Mesothelial cell of epicardium (in vitro differentiated cells): ENCODE data around the gene BMX. TPM values are rescaled to one million over a fixed set of nuclear protein-coding genes. Genes with fewer than 3 reads are reported as not detected.

ENCODE experiments used
- DNase-seq, 2 experiments: peaks; one replicate each; pipeline ENCODE4 v3.0.0; 2021; ENCODE audit warnings: low spot score in 2 of 2; ENCODE audit not compliant: unreplicated experiment in 2 of 2
- H3K27ac Mint-ChIP-seq: 2 replicates; pipeline ENCODE4 v1.8.0; 2021; ENCODE audit warnings: mixed read lengths
- H3K27me3 Mint-ChIP-seq: 2 replicates; pipeline ENCODE4 v1.8.0; 2021; ENCODE audit warnings: low read depth, mixed read lengths
- H3K36me3 Mint-ChIP-seq: 2 replicates; pipeline ENCODE4 v1.8.0; 2021; ENCODE audit warnings: mixed read lengths
- H3K4me1 Mint-ChIP-seq: 2 replicates; pipeline ENCODE4 v1.8.0; 2021; ENCODE audit warnings: mixed read lengths
- H3K4me3 Mint-ChIP-seq: 2 replicates; pipeline ENCODE4 v1.8.0; 2021; ENCODE audit warnings: mild to moderate bottlenecking, moderate library complexity, mixed read lengths
- H3K9me3 Mint-ChIP-seq: 2 replicates; pipeline ENCODE4 v1.8.0; 2021; ENCODE audit warnings: mixed read lengths
- CTCF ChIP-seq: fragments of 200-600 bp; sonication (generic); IDR thresholded peaks from one replicate; pipeline ENCODE4 v1.5.0; 2021; ENCODE audit warnings: antibody characterized with exemption; ENCODE audit not compliant: unreplicated experiment
- total RNA-seq: library from RNA; stranded (reverse); gene quantifications from 3 replicates; pipeline ENCODE4 v1.2.1, GENCODE V29; 2021

Gene BMX
- total RNA-seq, 1 donor from 2014 or later: not detected

GRCh38 chrX:15567886-15568616 is 67.4 kb downstream of the BMX start:
- TF ChIP-seq CTCF: no peak
- Mint-ChIP-seq H3K4me1 (peaks cover 12% of the 10 kb centered on the region), H3K27ac (no peak overlapping the region), H3K27me3 (no peaks in the 10 kb centered on the region), H3K9me3 (no peaks in the 10 kb centered on the region), H3K4me3 (no peak overlapping the region), H3K36me3 (no peaks in the 10 kb centered on the region)
- DNase-seq: no peak

DNA sequence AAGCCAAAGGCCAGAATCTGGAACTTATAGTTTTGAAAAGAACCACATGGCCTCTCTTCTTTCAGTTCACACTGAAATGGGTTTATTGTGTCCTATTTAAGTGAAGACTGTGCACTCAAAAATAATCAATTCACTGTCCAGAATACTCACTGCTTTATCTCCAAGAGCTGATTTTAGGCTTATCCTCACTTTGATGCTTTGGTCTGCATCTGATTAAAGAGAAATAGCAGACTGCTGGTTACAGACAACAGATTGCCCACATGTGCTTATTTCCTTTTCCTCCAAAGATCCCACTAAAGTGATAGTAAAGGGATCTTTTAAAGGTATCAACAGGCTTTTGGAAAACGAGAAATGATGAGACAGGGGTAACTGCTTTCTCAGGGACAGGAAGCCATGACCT is 69.5 kb downstream of the BMX start:
- Mint-ChIP-seq H3K4me1 (peaks cover 12% of the 10 kb centered on the region), H3K36me3 (no peaks in the 10 kb centered on the region), H3K27ac (peak overlapping the region; percentile 52), H3K4me3 (no peak overlapping the region), H3K9me3 (no peaks in the 10 kb centered on the region), H3K27me3 (no peaks in the 10 kb centered on the region)
- TF ChIP-seq CTCF: no peak
- DNase-seq: no peak

GRCh38 chrX:15574017-15574416 is 73.4 kb downstream of the BMX start:
- no peaks in the 10 kb centered on the region for H3K27me3 Mint-ChIP-seq
- H3K36me3 Mint-ChIP-seq: no peaks in the 10 kb centered on the region
- H3K27ac Mint-ChIP-seq: no peak overlapping the region
- H3K4me3 Mint-ChIP-seq: no peak overlapping the region
- no peak for TF ChIP-seq CTCF
- DNase-seq: no peak
- peaks cover 13% of the 10 kb centered on the region for H3K4me1 Mint-ChIP-seq
- H3K9me3 Mint-ChIP-seq: no peaks in the 10 kb centered on the region

DNA sequence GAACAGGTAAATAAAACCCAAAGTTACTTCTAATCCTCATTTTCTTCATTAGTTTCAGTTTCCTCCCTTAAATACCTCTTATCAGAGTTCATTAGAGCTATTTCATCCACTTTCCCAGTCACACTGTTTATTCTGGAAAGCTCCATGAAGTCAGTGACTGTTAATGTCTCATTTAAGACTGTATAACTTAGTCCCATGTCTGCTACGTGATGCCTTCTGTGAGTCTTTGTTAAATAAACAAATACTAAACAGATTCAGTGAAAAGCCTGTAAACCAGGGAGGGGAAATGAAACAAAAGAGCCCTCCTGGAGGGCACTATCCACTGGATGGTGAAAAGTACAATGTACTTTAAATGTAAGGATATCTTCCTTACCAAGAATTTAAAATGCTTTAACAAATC is 75.4 kb downstream of the BMX start:
- Mint-ChIP-seq H3K4me3 (no peak overlapping the region), H3K9me3 (no peaks in the 10 kb centered on the region), H3K27ac (peak overlapping the region; percentile 10), H3K36me3 (no peaks in the 10 kb centered on the region), H3K4me1 (peaks cover 8% of the 10 kb centered on the region), H3K27me3 (no peaks in the 10 kb centered on the region)
- DNase-seq: no peak
- no peak for TF ChIP-seq CTCF

DNA sequence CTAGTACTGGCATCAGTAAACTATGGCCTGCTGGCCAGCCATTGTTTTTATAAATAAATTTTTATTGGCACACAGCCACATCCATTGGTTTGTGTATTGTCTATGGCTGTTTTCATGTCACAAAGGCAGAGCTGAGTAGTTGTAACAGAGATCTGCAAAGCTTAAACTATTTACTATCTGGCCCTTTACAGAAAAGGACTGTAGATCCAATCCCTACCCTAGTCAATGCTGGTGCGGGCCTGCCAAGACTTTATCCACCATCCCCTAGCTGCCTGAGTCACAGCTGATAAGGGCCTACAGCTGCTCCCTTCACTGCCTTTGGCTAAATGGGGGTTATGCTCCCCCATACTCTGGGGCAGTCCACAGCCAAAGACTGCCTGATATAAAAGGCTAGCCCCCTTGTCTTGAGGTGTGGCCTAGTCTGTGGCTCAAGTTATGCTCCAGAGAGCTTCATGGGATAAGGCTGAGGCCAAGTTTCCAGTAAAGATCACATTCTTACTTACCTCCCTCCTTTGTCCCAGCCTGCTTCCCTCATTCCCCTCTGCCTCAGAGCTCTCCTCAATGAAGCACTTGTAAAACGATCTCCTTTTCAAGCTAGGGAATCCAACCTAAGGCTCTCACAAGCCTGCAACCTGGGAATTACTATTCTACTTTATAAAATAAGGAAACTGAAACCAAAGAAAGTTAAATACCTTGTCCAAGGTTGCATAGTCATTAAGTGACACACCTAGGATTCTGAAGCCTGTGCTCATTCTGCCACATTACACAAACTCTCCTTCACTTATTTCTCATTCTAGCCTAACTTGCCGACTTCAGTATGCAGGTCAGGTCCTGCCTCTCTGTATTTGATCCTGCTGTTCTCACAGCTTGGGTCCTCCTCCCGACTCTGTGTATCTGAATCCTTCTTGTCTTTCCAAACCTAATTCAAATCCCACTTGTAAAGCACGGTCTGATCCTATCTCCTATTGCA is 79.5 kb downstream of the BMX start:
- DNase-seq: no peak

More for the DNA sequence above, 79.5 kb downstream of the BMX start:
- Mint-ChIP-seq H3K4me1 (peaks cover 5% of the 10 kb centered on the region), H3K27ac (peak overlapping the region; percentile 33), H3K9me3 (peaks cover 5% of the 10 kb centered on the region), H3K4me3 (no peak overlapping the region), H3K27me3 (no peaks in the 10 kb centered on the region), H3K36me3 (no peaks in the 10 kb centered on the region)
- TF ChIP-seq CTCF: no peak
